GM23248 (cell line): ENCODE results near the gene TTC39B.

Experiments used
- EZH2 ChIP-seq: fragments of 200-600 bp; sonication (generic); IDR thresholded peaks from 2 replicates; pipeline ENCODE4 v1.6.1; 2018; ENCODE audit warnings: antibody characterized with exemption, mild to moderate bottlenecking; ENCODE audit not compliant: insufficient read depth, poor library complexity, severe bottlenecking
- EZH2phosphoT487 ChIP-seq: fragments of 200-600 bp; sonication (generic); IDR thresholded peaks from 2 replicates; pipeline ENCODE4 v1.6.1; 2018; ENCODE audit warnings: antibody characterized with exemption, moderate library complexity, mild to moderate bottlenecking, low read depth; ENCODE audit not compliant: insufficient read depth

GRCh38 chr9:15137089-15137488, 169.9 kb downstream of the TTC39B start:
- TF ChIP-seq EZH2, result no peak
- no peak for TF ChIP-seq EZH2phosphoT487
